Stimulated activated CD4-positive, alpha-beta T cell treated with anti-CD3 and anti-CD28 coated beads, Interleukin-1b, Interleukin-23, amount 100 ng/mL, for 24 hours (primary cell): ENCODE results near the gene SLC25A26.
"Not testable (repeated sequence)": the region's sequence is repeated elsewhere in the genome, so short reads cannot be mapped to it uniquely, and the experiment has no call there.

ENCODE experiments used
- DNase-seq, 4 experiments: peaks; one replicate each; pipeline ENCODE4 v3.0.0-alpha.2; 2020; ENCODE audit warnings: low read depth in 4 of 4, low spot score in 1 of 4

The SLC25A26 gene

GRCh38 chr3:66268864-66269263 lies 48.1 kb downstream of the SLC25A26 start:
- no peak for DNase-seq

- no peak for DNase-seq
These were observed 48.6 kb downstream of the SLC25A26 start for GRCh38 chr3:66269411-66269810.

- DNase-seq: no peak
These were observed 49.5 kb downstream of the SLC25A26 start for GRCh38 chr3:66270288-66270687.

- DNase-seq: no peak
These were observed 49.9 kb downstream of the SLC25A26 start for GRCh38 chr3:66270701-66271100.

- DNase-seq: no peak
These were observed 50.4 kb downstream of the SLC25A26 start for GRCh38 chr3:66271231-66271630.

- no peak for DNase-seq
These were observed 51.2 kb downstream of the SLC25A26 start for GRCh38 chr3:66272016-66272415.

GRCh38 chr3:66274837-66275236 lies 54.0 kb downstream of the SLC25A26 start:
- not testable (repeated sequence) for DNase-seq

GRCh38 chr3:66276705-66277274 lies 56.0 kb downstream of the SLC25A26 start:
- peak; percentile 21 to 38 (median 32) for DNase-seq

- DNase-seq: no peak
These were observed 58.4 kb downstream of the SLC25A26 start for GRCh38 chr3:66279168-66279567.

GRCh38 chr3:66280304-66280703 lies 59.5 kb downstream of the SLC25A26 start:
- DNase-seq: no peak

GRCh38 chr3:66291922-66292321 lies 71.1 kb downstream of the SLC25A26 start:
- not testable (repeated sequence) for DNase-seq

GRCh38 chr3:66297260-66297873 lies 76.6 kb downstream of the SLC25A26 start:
- DNase-seq: no peak

- no peak for DNase-seq
These were observed 77.1 kb downstream of the SLC25A26 start for GRCh38 chr3:66297900-66298299.

- DNase-seq: no peak
These were observed 77.8 kb downstream of the SLC25A26 start for GRCh38 chr3:66298591-66298990.

GRCh38 chr3:66299085-66299484 lies 78.3 kb downstream of the SLC25A26 start:
- not testable (repeated sequence) for DNase-seq

- no peak for DNase-seq
These were observed 79.1 kb downstream of the SLC25A26 start for GRCh38 chr3:66299891-66300290.

- DNase-seq: peak in 2 of 4 experiments; percentile 8 to 9
These were observed 81.5 kb downstream of the SLC25A26 start for GRCh38 chr3:66302288-66302687.

- peak in 3 of 4 experiments; percentile 12 to 14 (median 13) for DNase-seq
These were observed 82.7 kb downstream of the SLC25A26 start for GRCh38 chr3:66303491-66303901.

- DNase-seq: no peak
These were observed 83.5 kb downstream of the SLC25A26 start for GRCh38 chr3:66304293-66304692.

GRCh38 chr3:66306086-66306485 lies 85.3 kb downstream of the SLC25A26 start:
- DNase-seq: not testable (repeated sequence)

- not testable (repeated sequence) for DNase-seq
These were observed 86.2 kb downstream of the SLC25A26 start for GRCh38 chr3:66306991-66307390.

- no peak for DNase-seq
These were observed 91.2 kb downstream of the SLC25A26 start for GRCh38 chr3:66312039-66312438.

GRCh38 chr3:66314455-66314854 lies 93.7 kb downstream of the SLC25A26 start:
- DNase-seq: no peak
